ENCODE data around the gene SLC41A3. TPM values are rescaled to one million over a fixed set of nuclear protein-coding genes. Genes with fewer than 3 reads are reported as not detected.

Gene SLC41A3
- total RNA-seq (2014; rRNA removed; shearing (Covaris generic)), result 30.8 and 32.7 TPM in 2 replicates

GRCh38 chr3:126083913-126084767, at the start of gene SLC41A3:
Gene SLC41A3, minus strand, starts transcription at chr3:126084124. Its CDS starts 15,905 bp downstream, at chr3:126068219.
- DNase-seq, result peak; percentile 97
- H3K36me3 ChIP-seq (replicated peaks; ENCODE audit: control insufficient read depth, insufficient read depth, low read length), result no peaks in the 10 kb centered on the region
- H3K27me3 ChIP-seq (ENCODE audit: control insufficient read depth, insufficient read depth, low read length), result no peaks in the 10 kb centered on the region

GRCh38 chr3:126133606-126134005, 49.7 kb upstream of the SLC41A3 start:
- peak; percentile 21 for DNase-seq
- no peak overlapping the region for H3K4me3 ChIP-seq (ENCODE audit: insufficient read depth, low read depth, low read length)
- H3K27me3 ChIP-seq (ENCODE audit: control insufficient read depth, insufficient read depth, low read length), result no peaks in the 10 kb centered on the region
- no peaks in the 10 kb centered on the region for H3K36me3 ChIP-seq (replicated peaks; ENCODE audit: control insufficient read depth, insufficient read depth, low read length)

More at GRCh38 chr3:126083913-126084767, at the start of gene SLC41A3:
- peak within 1 kb of the TSS; percentile 71 for H3K4me3 ChIP-seq (ENCODE audit: insufficient read depth, low read depth, low read length)

GRCh38 chr3:126132751-126133511, 49.0 kb upstream of the SLC41A3 start:
- DNase-seq, result peak; percentile 84
- Histone ChIP-seq H3K4me3 (ENCODE audit: insufficient read depth, low read depth, low read length) (no peak overlapping the region), H3K27me3 (ENCODE audit: control insufficient read depth, insufficient read depth, low read length) (no peaks in the 10 kb centered on the region), H3K36me3 (replicated peaks; ENCODE audit: control insufficient read depth, insufficient read depth, low read length) (no peaks in the 10 kb centered on the region)

DNA sequence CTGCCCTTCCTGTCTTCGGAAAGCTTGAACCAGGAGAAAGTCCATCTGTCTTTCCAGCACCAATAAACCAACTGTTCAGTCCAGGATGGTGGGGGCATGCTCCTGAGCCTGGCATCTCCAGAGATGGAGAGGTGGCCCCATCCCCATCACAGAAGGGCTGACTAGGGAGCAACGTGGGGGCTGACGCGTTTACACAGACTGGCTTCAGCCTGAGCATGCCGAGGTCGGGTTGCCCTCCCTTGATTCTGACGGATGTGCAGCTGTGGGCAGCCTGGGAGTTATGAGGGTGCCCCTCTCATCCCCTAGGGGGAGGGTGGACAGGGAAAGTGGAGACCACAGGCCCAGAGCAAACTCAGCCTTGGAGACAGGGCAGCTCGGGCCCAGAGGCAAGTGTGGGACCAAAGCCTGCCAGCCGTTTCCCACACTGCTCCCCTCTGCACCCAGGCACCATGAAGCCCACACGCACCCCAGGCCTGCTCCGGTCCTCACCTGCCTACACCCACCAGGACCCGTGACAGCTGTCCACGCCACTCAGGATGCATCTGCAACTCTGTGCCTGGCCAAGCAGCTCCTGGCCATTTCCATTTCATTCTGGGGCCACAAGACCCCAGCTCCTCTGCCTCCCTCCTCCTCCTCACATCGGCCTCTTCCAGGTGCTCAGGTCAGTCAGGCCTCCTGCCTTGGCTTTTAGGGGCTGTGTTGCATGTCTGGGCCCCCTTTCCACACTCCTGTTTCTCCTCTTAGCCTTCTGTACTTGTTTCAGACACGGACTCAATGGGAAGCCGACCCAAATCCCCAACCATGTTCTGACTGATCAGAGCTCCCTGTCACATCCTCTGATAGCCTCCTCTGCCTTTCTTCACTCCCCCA, 48.2 kb upstream of the SLC41A3 start:
- peak; percentile 27 for DNase-seq
- H3K27me3 ChIP-seq (ENCODE audit: control insufficient read depth, insufficient read depth, low read length), result no peaks in the 10 kb centered on the region
- H3K36me3 ChIP-seq (replicated peaks; ENCODE audit: control insufficient read depth, insufficient read depth, low read length), result no peaks in the 10 kb centered on the region
- H3K4me3 ChIP-seq (ENCODE audit: insufficient read depth, low read depth, low read length), result no peak overlapping the region

- no peak overlapping the region for H3K4me3 ChIP-seq (ENCODE audit: insufficient read depth, low read depth, low read length)
- H3K36me3 ChIP-seq (replicated peaks; ENCODE audit: control insufficient read depth, insufficient read depth, low read length), result no peaks in the 10 kb centered on the region
- H3K27me3 ChIP-seq (ENCODE audit: control insufficient read depth, insufficient read depth, low read length), result no peaks in the 10 kb centered on the region
- DNase-seq, result peak; percentile 16
These were observed 47.2 kb upstream of the SLC41A3 start for GRCh38 chr3:126130981-126131745.

- no peak overlapping the region for H3K4me3 ChIP-seq (ENCODE audit: insufficient read depth, low read depth, low read length)
- no peaks in the 10 kb centered on the region for H3K27me3 ChIP-seq (ENCODE audit: control insufficient read depth, insufficient read depth, low read length)
- H3K36me3 ChIP-seq (replicated peaks; ENCODE audit: control insufficient read depth, insufficient read depth, low read length), result no peaks in the 10 kb centered on the region
- peak; percentile 15 for DNase-seq
These were observed 46.3 kb upstream of the SLC41A3 start for GRCh38 chr3:126130081-126130855.

DNA sequence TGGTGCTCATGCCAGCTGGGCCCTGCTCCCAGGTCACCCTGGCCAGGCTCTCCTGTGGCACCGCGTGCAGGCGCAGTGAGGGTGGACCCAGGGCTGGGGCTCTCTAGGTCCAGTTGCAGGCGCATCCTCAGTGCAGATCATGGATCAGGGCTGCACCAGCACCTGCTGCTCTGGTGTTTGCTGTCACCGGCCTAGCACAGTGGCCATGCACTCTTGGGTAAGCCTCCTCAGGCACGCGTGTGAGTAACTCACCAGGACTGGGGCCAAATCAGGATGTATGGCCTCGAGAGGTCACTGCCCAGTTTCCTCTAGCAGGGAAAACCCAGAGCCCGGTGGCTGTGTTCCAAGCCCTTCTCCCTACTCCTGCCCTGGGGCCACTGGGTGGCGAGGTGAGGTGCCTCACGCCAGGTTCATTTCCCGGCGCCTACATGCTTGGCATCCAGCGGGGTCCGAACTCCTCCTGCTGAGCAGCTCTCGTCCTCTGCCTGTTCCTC, 45.5 kb upstream of the SLC41A3 start:
- Histone ChIP-seq H3K36me3 (replicated peaks; ENCODE audit: control insufficient read depth, insufficient read depth, low read length) (no peaks in the 10 kb centered on the region), H3K4me3 (ENCODE audit: insufficient read depth, low read depth, low read length) (no peak overlapping the region), H3K27me3 (ENCODE audit: control insufficient read depth, insufficient read depth, low read length) (no peaks in the 10 kb centered on the region)
- DNase-seq, result peak; percentile 29

GRCh38 chr3:126128504-126129397, 44.8 kb upstream of the SLC41A3 start:
- no peaks in the 10 kb centered on the region for H3K27me3 ChIP-seq (ENCODE audit: control insufficient read depth, insufficient read depth, low read length)
- no peaks in the 10 kb centered on the region for H3K36me3 ChIP-seq (replicated peaks; ENCODE audit: control insufficient read depth, insufficient read depth, low read length)
- no peak for DNase-seq
- H3K4me3 ChIP-seq (ENCODE audit: insufficient read depth, low read depth, low read length), result no peak overlapping the region

DNA sequence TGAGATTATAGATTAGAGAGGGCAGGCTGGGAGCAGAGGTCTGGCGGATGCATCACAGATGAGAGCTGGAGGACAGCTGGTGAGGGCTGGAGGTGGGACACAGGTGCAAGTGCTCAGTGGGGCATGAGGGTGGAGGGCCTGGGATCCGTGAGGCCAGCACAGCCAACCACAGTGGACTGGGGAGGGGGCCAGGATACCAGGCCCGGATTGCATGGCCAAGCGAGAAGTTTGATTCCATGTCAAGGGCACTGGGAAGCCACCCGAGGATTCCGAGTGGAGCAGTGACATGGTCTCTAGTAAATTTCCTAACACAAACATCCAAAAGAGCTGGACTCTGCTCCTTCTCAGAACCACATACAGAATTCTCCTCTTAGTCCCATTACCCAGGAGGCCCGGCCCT, 44.0 kb upstream of the SLC41A3 start:
- DNase-seq, result no peak
- Histone ChIP-seq H3K27me3 (ENCODE audit: control insufficient read depth, insufficient read depth, low read length) (no peaks in the 10 kb centered on the region), H3K4me3 (ENCODE audit: insufficient read depth, low read depth, low read length) (no peak overlapping the region), H3K36me3 (replicated peaks; ENCODE audit: control insufficient read depth, insufficient read depth, low read length) (no peaks in the 10 kb centered on the region)

GRCh38 chr3:126127452-126127851, 43.5 kb upstream of the SLC41A3 start:
- no peak overlapping the region for H3K4me3 ChIP-seq (ENCODE audit: insufficient read depth, low read depth, low read length)
- DNase-seq, result no peak
- no peaks in the 10 kb centered on the region for H3K27me3 ChIP-seq (ENCODE audit: control insufficient read depth, insufficient read depth, low read length)
- no peaks in the 10 kb centered on the region for H3K36me3 ChIP-seq (replicated peaks; ENCODE audit: control insufficient read depth, insufficient read depth, low read length)

- no peak for DNase-seq
- Histone ChIP-seq H3K4me3 (ENCODE audit: insufficient read depth, low read depth, low read length) (no peak overlapping the region), H3K27me3 (ENCODE audit: control insufficient read depth, insufficient read depth, low read length) (no peaks in the 10 kb centered on the region), H3K36me3 (replicated peaks; ENCODE audit: control insufficient read depth, insufficient read depth, low read length) (no peaks in the 10 kb centered on the region)
These were observed 43.0 kb upstream of the SLC41A3 start for GRCh38 chr3:126126811-126127431.

DNA sequence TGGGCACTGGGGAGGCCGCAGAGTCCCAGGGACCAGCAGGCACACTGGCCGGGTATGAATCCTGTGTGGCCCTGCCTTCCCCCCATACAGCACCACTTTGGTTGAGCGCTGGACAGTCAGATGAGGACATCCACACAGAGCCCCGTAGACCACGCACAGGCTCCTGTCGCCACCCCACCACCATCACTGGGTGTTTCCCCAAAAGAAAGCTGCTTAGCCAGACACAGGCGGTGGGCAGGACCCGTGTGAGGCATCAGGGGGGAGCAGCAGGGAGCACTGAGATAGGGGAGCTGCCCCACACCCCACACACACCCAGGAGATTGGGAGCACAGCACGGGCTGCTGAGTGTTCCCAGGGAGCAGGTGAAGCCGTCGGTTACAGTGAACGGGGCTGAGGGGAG, 42.4 kb upstream of the SLC41A3 start:
- H3K4me3 ChIP-seq (ENCODE audit: insufficient read depth, low read depth, low read length), result no peak overlapping the region
- H3K36me3 ChIP-seq (replicated peaks; ENCODE audit: control insufficient read depth, insufficient read depth, low read length), result no peaks in the 10 kb centered on the region
- no peaks in the 10 kb centered on the region for H3K27me3 ChIP-seq (ENCODE audit: control insufficient read depth, insufficient read depth, low read length)
- no peak for DNase-seq

All from H7 (cell line).